PC-9 (cell line): ENCODE results near the gene ZSCAN30. TPM values are rescaled to one million over a fixed set of nuclear protein-coding genes. Genes with fewer than 3 reads are reported as not detected.
A peak's percentile ranks its signal among the peaks of the same experiment; 100 is the strongest.

Experiments used
- BruUV-seq: library from RNA; stranded (reverse); fragments of 400-500 nt; replicated peaks from 2 replicates; lab custom pipeline; 2021; lab: Mats Ljungman, UMichigan
- CTCF ChIA-PET: fragments of 300-600 bp; sonication (Branson Sonifier 250); formaldehyde crosslinking; loops from one replicate; lab custom pipeline; 2022; ENCODE audit warnings: antibody characterized with exemption; lab: Charles Lee
- POLR2A ChIA-PET: fragments of 300-600 bp; sonication (Branson Sonifier 250); formaldehyde crosslinking; loops from one replicate; lab custom pipeline; 2022; ENCODE audit warnings: antibody characterized with exemption; ENCODE audit not compliant: unreplicated experiment; lab: Charles Lee
- DNase-seq, 2 experiments: peaks; one replicate each; pipeline versions ENCODE4 v3.0.0 to v3.0.0-alpha.2; 2015 to 2022; ENCODE audit warnings: mixed read lengths in 1 of 2
- H2AFZ ChIP-seq: fragments of 200-600 bp; sonication (generic); 2 replicates; pipeline ENCODE4 v1.8.1; 2017; ENCODE audit warnings: antibody characterized with exemption
- H3F3A ChIP-seq: fragments of 200-600 bp; sonication (generic); 2 replicates; pipeline ENCODE4 v1.8.1; 2017; ENCODE audit warnings: antibody characterized with exemption, mild to moderate bottlenecking, low read depth; ENCODE audit not compliant: insufficient read depth
- H3K27ac ChIP-seq: fragments of 200-600 bp; sonication (generic); 2 replicates; pipeline ENCODE4 v1.6.1; 2016; ENCODE audit warnings: mixed run types
- H3K27me3 ChIP-seq: fragments of 200-600 bp; sonication (generic); 2 replicates; pipeline ENCODE4 v1.6.1; 2016; ENCODE audit warnings: low read depth, mixed run types; ENCODE audit not compliant: insufficient read depth
- H3K36me3 ChIP-seq: fragments of 200-600 bp; sonication (generic); 2 replicates; pipeline ENCODE4 v1.6.1; 2016; ENCODE audit warnings: low read depth, mixed run types
- H3K4me1 ChIP-seq: fragments of 200-600 bp; sonication (generic); replicated peaks from 2 replicates; pipeline ENCODE4 v1.6.1; 2016; ENCODE audit warnings: mixed run types; ENCODE audit not compliant: insufficient read depth
- H3K4me2 ChIP-seq: fragments of 200-600 bp; sonication (generic); 2 replicates; pipeline ENCODE4 v1.6.1; 2017; ENCODE audit warnings: mixed run types
- H3K4me3 ChIP-seq: fragments of 200-600 bp; sonication (generic); 2 replicates; pipeline ENCODE4 v1.6.1; 2016; ENCODE audit warnings: mixed run types
- H3K79me2 ChIP-seq: fragments of 200-600 bp; sonication (generic); 2 replicates; pipeline ENCODE4 v1.6.1; 2017; ENCODE audit warnings: low read depth, mixed run types
- H3K9me2 ChIP-seq: fragments of 200-600 bp; sonication (generic); 2 replicates; pipeline ENCODE4 v1.8.1; 2017; ENCODE audit warnings: mild to moderate bottlenecking; ENCODE audit not compliant: insufficient read depth
- H3K9me3 ChIP-seq: fragments of 200-600 bp; sonication (generic); 2 replicates; pipeline ENCODE4 v1.8.1; 2016; ENCODE audit warnings: low read depth; ENCODE audit not compliant: insufficient read depth
- H4K20me1 ChIP-seq: fragments of 200-600 bp; sonication (generic); 2 replicates; pipeline ENCODE4 v1.8.1; 2017; ENCODE audit not compliant: insufficient read depth
- EZH2 ChIP-seq: fragments of 200-600 bp; sonication (generic); IDR thresholded peaks from 2 replicates; pipeline ENCODE4 v1.8.0; 2017; ENCODE audit warnings: antibody characterized with exemption, low read depth
- intact Hi-C: fragments of 100-400 bp; cut with micrococcal nuclease; formaldehyde crosslinking; loops from one replicate; pipeline ENCODE4 v1.10.0; 2022; ENCODE audit not compliant: unreplicated experiment
- total RNA-seq: library from RNA; stranded (reverse); gene quantifications from 2 replicates; pipeline ENCODE4 v1.2.3, GENCODE V29; 2021
- TF ChIP-seq, protein P1 (sequence below): fragments of 200-600 bp; sonication (generic); conservative IDR thresholded peaks from 2 replicates; pipeline ENCODE4 v1.6.1; 2017; ENCODE audit warnings: mixed run types, antibody characterized with exemption, mild to moderate bottlenecking, moderate library complexity

ZSCAN30 gene
- total RNA-seq, 1 experiment from 2014 or later, result 18.5 TPM

GRCh38 chr18:35244671-35245070 lies 45.4 kb downstream of the ZSCAN30 start:
- Histone ChIP-seq H4K20me1 (no peaks in the 10 kb centered on the region), H3K27ac (no peak overlapping the region), H2AFZ (no peak overlapping the region), H3K4me3 (no peak overlapping the region), H3K4me1 (no peaks in the 10 kb centered on the region; the same call in 1 of the 2 replicates), H3F3A (0 out of 2 replicates have a peak, but pooled peaks cover 3% of the 10 kb centered on the region), H3K9me2 (no peaks in the 10 kb centered on the region), H3K27me3 (no peaks in the 10 kb centered on the region), H3K36me3 (peaks cover 29% of the 10 kb centered on the region), H3K9me3 (peaks cover 20% of the 10 kb centered on the region), H3K4me2 (no peak overlapping the region), H3K79me2 (peaks cover 13% of the 10 kb centered on the region; the same call in 1 of the 2 replicates)
- TF ChIP-seq EZH2, result no peak
- TF ChIP-seq, protein P1, sequence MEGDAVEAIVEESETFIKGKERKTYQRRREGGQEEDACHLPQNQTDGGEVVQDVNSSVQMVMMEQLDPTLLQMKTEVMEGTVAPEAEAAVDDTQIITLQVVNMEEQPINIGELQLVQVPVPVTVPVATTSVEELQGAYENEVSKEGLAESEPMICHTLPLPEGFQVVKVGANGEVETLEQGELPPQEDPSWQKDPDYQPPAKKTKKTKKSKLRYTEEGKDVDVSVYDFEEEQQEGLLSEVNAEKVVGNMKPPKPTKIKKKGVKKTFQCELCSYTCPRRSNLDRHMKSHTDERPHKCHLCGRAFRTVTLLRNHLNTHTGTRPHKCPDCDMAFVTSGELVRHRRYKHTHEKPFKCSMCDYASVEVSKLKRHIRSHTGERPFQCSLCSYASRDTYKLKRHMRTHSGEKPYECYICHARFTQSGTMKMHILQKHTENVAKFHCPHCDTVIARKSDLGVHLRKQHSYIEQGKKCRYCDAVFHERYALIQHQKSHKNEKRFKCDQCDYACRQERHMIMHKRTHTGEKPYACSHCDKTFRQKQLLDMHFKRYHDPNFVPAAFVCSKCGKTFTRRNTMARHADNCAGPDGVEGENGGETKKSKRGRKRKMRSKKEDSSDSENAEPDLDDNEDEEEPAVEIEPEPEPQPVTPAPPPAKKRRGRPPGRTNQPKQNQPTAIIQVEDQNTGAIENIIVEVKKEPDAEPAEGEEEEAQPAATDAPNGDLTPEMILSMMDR, result no peak
- BruUV-seq, result no TSS peak
- intact Hi-C loops, result loop anchor here (10.0 kb wide), 1 partner anchor 100 kb away; the partner anchor contains the start of gene ZNF24
- CTCF ChIA-PET, result no interaction called here
- DNase-seq, result no peak
- POLR2A ChIA-PET, result no interaction called here

- CTCF ChIA-PET, result interaction anchor here (0.5 kb wide), 1 partner anchor 514 kb away, joined by 3 read pairs; no protein-coding TSS in a partner anchor
- intact Hi-C loops, result loop anchor here (10.0 kb wide), 1 partner anchor 102 kb away; the partner anchor contains the start of gene ZNF24
- H3K4me3 ChIP-seq, result peak overlapping the region; percentile 92; the same call in 1 of the 2 replicates
These were observed 47.6 kb downstream of the ZSCAN30 start for GRCh38 chr18:35242426-35242825.

GRCh38 chr18:35241448-35241804 lies 48.6 kb downstream of the ZSCAN30 start:
- Histone ChIP-seq H3K4me3 (peak overlapping the region; percentile 92), H3K36me3 (peaks cover 29% of the 10 kb centered on the region), H3K4me1 (no peaks in the 10 kb centered on the region; the same call in 1 of the 2 replicates), H3K4me2 (peak overlapping the region; percentile 96), H2AFZ (peak overlapping the region; percentile 100), H3K79me2 (peaks cover 13% of the 10 kb centered on the region; the same call in 1 of the 2 replicates), H3F3A (0 out of 2 replicates have a peak, but pooled peaks cover 3% of the 10 kb centered on the region), H3K27ac (peak overlapping the region; percentile 67), H4K20me1 (no peaks in the 10 kb centered on the region), H3K27me3 (no peaks in the 10 kb centered on the region), H3K9me2 (no peaks in the 10 kb centered on the region), H3K9me3 (peaks cover 20% of the 10 kb centered on the region)
- BruUV-seq, result no TSS peak
- ChIA-PET POLR2A (interaction anchor here (0.6 to 0.9 kb wide), 2 partner anchors 272 to 286 kb away, joined by 3 to 13 read pairs; no protein-coding TSS in a partner anchor), CTCF (no interaction called here)
- intact Hi-C loops, result loop anchor here (10.0 kb wide), 1 partner anchor 103 kb away; the partner anchor contains the start of gene ZNF24
- no peak for TF ChIP-seq EZH2
- TF ChIP-seq, protein P1, result no peak
- no peak for DNase-seq

More at GRCh38 chr18:35242426-35242825, 47.6 kb downstream of the ZSCAN30 start:
- H2AFZ ChIP-seq, result no peak overlapping the region
- TF ChIP-seq, protein P1, result no peak
- TF ChIP-seq EZH2, result no peak
- peak overlapping the region; percentile 96; the same call in 1 of the 2 replicates for H3K4me2 ChIP-seq
- no peak overlapping the region for H3K27ac ChIP-seq
- H3K27me3 ChIP-seq, result no peaks in the 10 kb centered on the region
- no peaks in the 10 kb centered on the region for H3K9me2 ChIP-seq
- no peaks in the 10 kb centered on the region for H4K20me1 ChIP-seq
- no peak for DNase-seq
- POLR2A ChIA-PET, result no interaction called here
- H3K9me3 ChIP-seq, result peaks cover 20% of the 10 kb centered on the region
- H3F3A ChIP-seq, result 0 out of 2 replicates have a peak, but pooled peaks cover 3% of the 10 kb centered on the region
- no peaks in the 10 kb centered on the region; the same call in 1 of the 2 replicates for H3K4me1 ChIP-seq
- H3K79me2 ChIP-seq, result peaks cover 13% of the 10 kb centered on the region; the same call in 1 of the 2 replicates
- no TSS peak for BruUV-seq
- H3K36me3 ChIP-seq, result peaks cover 29% of the 10 kb centered on the region
